Endothelial cell of umbilical vein (primary cell): Measurements from ENCODE around the gene CLRN3. TPM values are rescaled to one million over a fixed set of nuclear protein-coding genes. Genes with fewer than 3 reads are reported as not detected.

Experiments
- BruUV-seq: library from RNA; stranded (reverse); fragments of 400-500 nt; replicated peaks from 2 replicates; lab custom pipeline; 2021; lab: Mats Ljungman, UMichigan
- CTCF ChIA-PET: fragments of 300-600, 350-600 bp; sonication (Branson Sonifier 250); formaldehyde crosslinking; loops from one replicate; lab custom pipeline; 2021; ENCODE audit warnings: antibody characterized with exemption, inconsistent platforms; lab: Charles Lee
- POLR2A ChIA-PET: fragments of 300-600, 350-600 bp; sonication (Branson Sonifier 250); formaldehyde crosslinking; loops from one replicate; lab custom pipeline; 2021; ENCODE audit warnings: antibody characterized with exemption, inconsistent platforms; lab: Charles Lee
- DNase-seq: peaks from one replicate; pipeline ENCODE4 v3.0.0-alpha.2; 2011; ENCODE audit warnings: low read depth, low spot score
- FAIRE-seq: peaks from 2 replicates; lab custom pipeline; 2011; peaks lifted over from hg19 to GRCh38; lab: Jason Lieb, UNC
- H2AFZ ChIP-seq: 2 replicates; pipeline ENCODE4 v1.6.0; 2012; ENCODE audit warnings: low read depth, low read length, control low read depth, inconsistent platforms
- H3K27ac ChIP-seq: 2 replicates; pipeline ENCODE4 v1.5.1; 2011; ENCODE audit warnings: low read depth, mild to moderate bottlenecking, control low read depth, low read length, moderate library complexity; ENCODE audit not compliant: insufficient read depth
- H3K27me3 ChIP-seq, 2 experiments: 2 replicates each; pipeline versions ENCODE4 v1.6.0 to v1.6.1; 2011; ENCODE audit warnings: low read length in 2 of 2, mixed read lengths in 1 of 2; ENCODE audit not compliant: control insufficient read depth in 2 of 2, insufficient read depth in 2 of 2
- H3K36me3 ChIP-seq, 2 experiments: 2 replicates in 1 of 2; 3 replicates in 1 of 2; pipeline ENCODE4 v1.5.1; 2011; ENCODE audit warnings: low read length in 2 of 2, mild to moderate bottlenecking in 1 of 2, moderate library complexity in 1 of 2; ENCODE audit not compliant: control insufficient read depth in 2 of 2, insufficient read depth in 2 of 2; ENCODE audit errors: extremely low read depth in 1 of 2
- H3K4me1 ChIP-seq: 3 replicates; pipeline ENCODE4 v1.5.1; 2011; ENCODE audit warnings: mild to moderate bottlenecking, low read length; ENCODE audit not compliant: control insufficient read depth, insufficient read depth; ENCODE audit errors: extremely low read depth
- H3K4me2 ChIP-seq: 2 replicates; pipeline ENCODE4 v1.6.1; 2011; ENCODE audit warnings: low read length, control low read depth, mixed read lengths; ENCODE audit not compliant: insufficient read depth
- H3K4me3 ChIP-seq, 3 experiments: fragments of 200-600 bp in 1 of 3; sonication (generic), shearing (Covaris generic) in 1 of 3; replicated peaks in 1 of 3; 2 replicates each; pipeline ENCODE4 v1.5.1; 2011 to 2016; ENCODE audit warnings: control low read depth in 3 of 3, low read length in 3 of 3, mild to moderate bottlenecking in 2 of 3, inconsistent platforms in 1 of 3, low read depth in 1 of 3, moderate library complexity in 1 of 3; ENCODE audit not compliant: insufficient read depth in 1 of 3
- H3K79me2 ChIP-seq: 2 replicates; pipeline ENCODE4 v1.6.0; 2012; ENCODE audit warnings: low read length, inconsistent platforms; ENCODE audit not compliant: control insufficient read depth, insufficient read depth
- H3K9ac ChIP-seq: replicated peaks from 2 replicates; pipeline ENCODE3; 2011; ENCODE audit warnings: low read length, control low read depth; ENCODE audit not compliant: insufficient read depth; ENCODE audit errors: extremely low read depth
- H3K9me1 ChIP-seq: replicated peaks from 3 replicates; pipeline ENCODE4 v1.6.0; 2011; ENCODE audit warnings: mild to moderate bottlenecking, low read length; ENCODE audit not compliant: control insufficient read depth, insufficient read depth; ENCODE audit errors: extremely low read depth
- H3K9me3 ChIP-seq: replicated peaks from 2 replicates; pipeline ENCODE4 v1.5.1; 2012; ENCODE audit warnings: low read length, inconsistent platforms; ENCODE audit not compliant: control insufficient read depth, insufficient read depth
- H4K20me1 ChIP-seq: replicated peaks from 2 replicates; pipeline ENCODE3; 2011; ENCODE audit warnings: mild to moderate bottlenecking, low read length; ENCODE audit not compliant: control insufficient read depth, insufficient read depth; ENCODE audit errors: extremely low read depth
- CTCF ChIP-seq, 2 donors: IDR thresholded peaks; 1 replicate in 1 of 2; 2 replicates in 1 of 2; pipeline ENCODE4 v1.5.1; 2011; ENCODE audit warnings: low read length in 2 of 2, mild to moderate bottlenecking in 2 of 2, moderate library complexity in 2 of 2, control low read depth in 1 of 2, inconsistent platforms in 1 of 2, low read depth in 1 of 2; ENCODE audit not compliant: insufficient read depth in 1 of 2; ENCODE audit errors: extremely low read depth in 1 of 2
- EZH2 ChIP-seq: IDR thresholded peaks from 2 replicates; pipeline ENCODE4 v1.6.1; 2012; ENCODE audit warnings: borderline replicate concordance, low read depth, mild to moderate bottlenecking, moderate library complexity, low read length, inconsistent platforms; ENCODE audit not compliant: severe bottlenecking
- FOS ChIP-seq: IDR thresholded peaks from 2 replicates; pipeline ENCODE4 v1.6.1; 2011; ENCODE audit warnings: mild to moderate bottlenecking, low read length, moderate library complexity, borderline replicate concordance; ENCODE audit not compliant: insufficient read depth
- GATA2 ChIP-seq: IDR thresholded peaks from 2 replicates; pipeline ENCODE4 v1.7.0; 2011; ENCODE audit warnings: low read depth, mild to moderate bottlenecking, moderate library complexity, mixed read lengths, low read length; ENCODE audit not compliant: insufficient read length, insufficient read depth
- JUN ChIP-seq: IDR thresholded peaks from 2 replicates; pipeline ENCODE4 v1.6.1; 2011; ENCODE audit warnings: borderline replicate concordance, low read depth; ENCODE audit not compliant: insufficient read length, insufficient read depth
- MAX ChIP-seq: IDR thresholded peaks from 2 replicates; pipeline ENCODE4 v1.6.1; 2011; ENCODE audit not compliant: insufficient read depth, insufficient read length
- MYC ChIP-seq: IDR thresholded peaks from one replicate; pipeline ENCODE4 v1.6.1; 2011; ENCODE audit warnings: mild to moderate bottlenecking, low read depth, low read length
- POLR2A ChIP-seq: IDR thresholded peaks from 2 replicates; pipeline ENCODE4 v1.6.1; 2012; ENCODE audit warnings: low read depth, mild to moderate bottlenecking, control low read depth, low read length
- POLR2AphosphoS5 ChIP-seq: IDR thresholded peaks from 2 replicates; pipeline ENCODE4 v1.6.1; 2012; ENCODE audit warnings: low read depth, mild to moderate bottlenecking, control low read depth, low read length, moderate library complexity; ENCODE audit not compliant: insufficient read depth
- dilution Hi-C: fragments of 300-500 bp; cut with MboI; formaldehyde crosslinking; loops from one replicate; pipeline ENCODE4 v1.15.0; 2019; ENCODE audit warnings: low sequenced_read_pairs; ENCODE audit not compliant: extremely low pct_ligation_motif_present
- intact Hi-C: fragments of 100-400 bp; cut with micrococcal nuclease; formaldehyde crosslinking; loops from one replicate; pipeline ENCODE4 v1.10.0; 2022
- polyA plus RNA-seq, 4 experiments: library from polyadenylated mRNA; depleted of rRNA in 3 of 4; stranded (reverse) in 3 of 4; unstranded in 1 of 4; fragments of >200 nt; gene quantifications; 2 replicates each; pipeline versions ENCODE4 v1.2.1 to v1.2.3, GENCODE V29; 2011 to 2012; ENCODE audit warnings: missing spikeins in 1 of 4
- total RNA-seq: library from RNA; stranded (reverse); gene quantifications from 2 replicates; pipeline ENCODE4 v1.2.3, GENCODE V29; 2021

The CLRN3 gene
- total and polyA plus RNA-seq, 2 donors (not counting 3 experiments of a cell fraction or from before 2014, with no cell fraction given): 0.07 TPM; not detected in 1

- H4K20me1 ChIP-seq: no peaks in the 10 kb centered on the region
- H3K9me1 ChIP-seq: no peaks in the 10 kb centered on the region
- intact Hi-C loops: no loop called here
- BruUV-seq: no TSS peak
- H3K4me1 ChIP-seq: no peaks in the 10 kb centered on the region
- H3K4me3 ChIP-seq: no peak overlapping the region
- H3K36me3 ChIP-seq: no peaks in the 10 kb centered on the region
- H3K79me2 ChIP-seq: no peaks in the 10 kb centered on the region
- DNase-seq: no peak
- no peaks in the 10 kb centered on the region for H3K27me3 ChIP-seq
- TF ChIP-seq EZH2 (no peak), GATA2 (no peak), MYC (no peak), POLR2AphosphoS5 (no peak), FOS (no peak), JUN (no peak), CTCF (IDR thresholded peaks at IDR 0.05; ENCODE audit: extremely low read depth in 1 of 2, insufficient read depth in 1 of 2, low read depth in 1 of 2, low read length in 2 of 2) (no peak), POLR2A (no peak), MAX (no peak)
- ChIA-PET CTCF (interaction anchor here (1.2 to 1.3 kb wide), 2 partner anchors 20 to 119 kb away, joined by 3 to 5 read pairs; no protein-coding TSS in a partner anchor), POLR2A (no interaction called here)
- no peak overlapping the region for H3K9ac ChIP-seq
- no peaks in the 10 kb centered on the region for H3K9me3 ChIP-seq
- no peak overlapping the region for H3K4me2 ChIP-seq
- H2AFZ ChIP-seq: no peak overlapping the region
- no peak for FAIRE-seq
- dilution Hi-C loops: no loop called here
- no peak overlapping the region for H3K27ac ChIP-seq
Measured at GRCh38 chr10:127834791-127835190, 58.0 kb downstream of the CLRN3 start.
